AG10803 (cell line): ENCODE results near the gene ZNF319.
"Not testable (repeated sequence)": the region's sequence is repeated elsewhere in the genome, so short reads cannot be mapped to it uniquely, and the experiment has no call there.

ENCODE experiments used
- DNase-seq: peaks from one replicate; pipeline ENCODE4 v3.0.0; 2010; ENCODE audit warnings: low read depth
- H3K4me3 ChIP-seq: 2 replicates; pipeline ENCODE4 v1.5.1; 2011; ENCODE audit warnings: mild to moderate bottlenecking, low read length, control low read depth
- CTCF ChIP-seq: conservative IDR thresholded peaks from 2 replicates; pipeline ENCODE4 v1.5.1; 2011; ENCODE audit warnings: mild to moderate bottlenecking, low read length, control low read depth, inconsistent platforms

Gene ZNF319

GRCh38 chr16:57986196-57986595, 14.3 kb downstream of the ZNF319 start:
- no peak for TF ChIP-seq CTCF
- H3K4me3 ChIP-seq, result no peak overlapping the region
- DNase-seq, result no peak

GRCh38 chr16:57985204-57986181, 15.0 kb downstream of the ZNF319 start:
- H3K4me3 ChIP-seq, result peak overlapping the region; percentile 45
- no peak for TF ChIP-seq CTCF
- no peak for DNase-seq

- peak; percentile 29 for DNase-seq
- peak overlapping the region; percentile 45 for H3K4me3 ChIP-seq
Measured at GRCh38 chr16:57984443-57985203, 15.8 kb downstream of the ZNF319 start.

GRCh38 chr16:57982385-57982784, 18.1 kb downstream of the ZNF319 start:
- H3K4me3 ChIP-seq, result no peak overlapping the region
- no peak for TF ChIP-seq CTCF
- no peak for DNase-seq

More at GRCh38 chr16:57984443-57985203, 15.8 kb downstream of the ZNF319 start:
- no peak for TF ChIP-seq CTCF

- H3K4me3 ChIP-seq, result no peak overlapping the region
- no peak for TF ChIP-seq CTCF
- no peak for DNase-seq
Measured at GRCh38 chr16:57981636-57982035, 18.8 kb downstream of the ZNF319 start.

GRCh38 chr16:57979006-57979585, 21.4 kb downstream of the ZNF319 start:
- no peak for DNase-seq
- no peak for TF ChIP-seq CTCF
- H3K4me3 ChIP-seq, result no peak overlapping the region

- not testable (repeated sequence) for DNase-seq, H3K4me3 ChIP-seq
Measured at GRCh38 chr16:57978070-57978465, 22.4 kb downstream of the ZNF319 start.
